H1 (cell line): ENCODE measurements around the gene PIGM. TPM values are rescaled to one million over a fixed set of nuclear protein-coding genes. Genes with fewer than 3 reads are reported as not detected.

ENCODE experiments used
- CREB1 ChIP-seq: IDR thresholded peaks from 2 replicates; pipeline ENCODE4 v1.6.1; 2012; ENCODE audit warnings: inconsistent platforms
- CTCF ChIP-seq, 3 experiments: IDR thresholded peaks; 1 replicate in 2 of 3; 2 replicates in 1 of 3; pipeline versions ENCODE4 v1.5.1 to v1.6.1; 2011; ENCODE audit warnings: low read length in 3 of 3, mild to moderate bottlenecking in 3 of 3, inconsistent platforms in 2 of 3, low read depth in 1 of 3, moderate library complexity in 1 of 3; ENCODE audit not compliant: insufficient read depth in 1 of 3; ENCODE audit errors: control extremely low read depth in 1 of 3
- RAD21 ChIP-seq, 2 experiments: IDR thresholded peaks in 1 of 2; conservative IDR thresholded peaks in 1 of 2; 2 replicates each; pipeline ENCODE4 v1.6.1; 2011; ENCODE audit warnings: low read depth in 2 of 2, low read length in 2 of 2, improper control_type of control experiment in 1 of 2, inconsistent platforms in 1 of 2, mild to moderate bottlenecking in 1 of 2, moderate library complexity in 1 of 2
- YY1 ChIP-seq: IDR thresholded peaks from 2 replicates; pipeline ENCODE4 v1.6.1; 2011; ENCODE audit warnings: low read depth, mild to moderate bottlenecking, low read length
- polyA plus RNA-seq, 7 experiments: library from polyadenylated mRNA; depleted of rRNA in 3 of 7; stranded (reverse) in 5 of 7; unstranded in 2 of 7; fragments of >200 nt in 5 of 7; fragments of 200-250 nt in 2 of 7; gene quantifications; 1 replicate in 5 of 7; 2 replicates in 1 of 7; 4 replicates in 1 of 7; pipeline versions ENCODE4 v1.2.1 to v1.2.3, GENCODE V29; 2011 to 2013; ENCODE audit warnings: missing spikeins in 2 of 7, mixed read lengths in 2 of 7
- total RNA-seq: library from RNA; stranded (reverse); fragmentation: NEBNext Ultra II Directional; extraction: Animal tissue kit (Norgen Biotek cat#: 25700); gene quantifications from 2 replicates; pipeline ENCODE4 v1.2.1, GENCODE V29; 2021

The PIGM gene
- total and polyA plus RNA-seq, 2 of the 8 experiments (the other 6 are each of a cell fraction or from before 2014, with no cell fraction given), result 5.4 to 6.0 TPM

- TF ChIP-seq CTCF (IDR thresholded peaks at IDR 0.05; ENCODE audit: control extremely low read depth in 1 of 3, insufficient read depth in 1 of 3, low read depth in 1 of 3, low read length in 3 of 3) (no peak), CREB1 (no peak), YY1 (no peak), RAD21 (IDR thresholded peaks at IDR 0.05 in 1 of 2, conservative IDR thresholded peaks at IDR 0.05 in 1 of 2; ENCODE audit: low read depth in 2 of 2, low read length in 2 of 2) (no peak)
Measured at GRCh38 chr1:160064164-160064563, 32.4 kb upstream of the PIGM start (continued).
